Large intestine (tissue), 3 donors: ENCODE measurements around the gene MAN2B1. TPM values are rescaled to one million over a fixed set of nuclear protein-coding genes. Genes with fewer than 3 reads are reported as not detected.
"Not testable (repeated sequence)": the region's sequence is repeated elsewhere in the genome, so short reads cannot be mapped to it uniquely, and the experiment has no call there.

Experiments used
- DNase-seq, 2 donors: peaks; one replicate each; pipeline versions ENCODE4 v3.0.0 to v3.0.0-alpha.2; 2013
- H3K27ac ChIP-seq: one replicate; pipeline ENCODE4 v1.5.1; 2013; ENCODE audit warnings: low read length
- H3K27me3 ChIP-seq: 2 replicates; pipeline ENCODE4 v1.6.1; 2013; ENCODE audit warnings: low read length; ENCODE audit not compliant: control insufficient read depth, insufficient read depth
- H3K36me3 ChIP-seq: 2 replicates; pipeline ENCODE4 v1.6.1; 2013; ENCODE audit warnings: low read length; ENCODE audit not compliant: control insufficient read depth, insufficient read depth
- H3K4me1 ChIP-seq: one replicate; pipeline ENCODE4 v1.6.1; 2013; ENCODE audit warnings: low read length; ENCODE audit not compliant: control insufficient read depth, insufficient read depth
- H3K4me3 ChIP-seq: one replicate; pipeline ENCODE4 v1.5.1; 2013; ENCODE audit warnings: low read length
- H3K9me3 ChIP-seq: one replicate; pipeline ENCODE4 v1.6.1; 2013; ENCODE audit warnings: mild to moderate bottlenecking, low read depth, low read length, moderate library complexity; ENCODE audit not compliant: control insufficient read depth
- WGBS: methylation state at CpG from one replicate; pipeline ENCODE4 v1.1.5; 2013; ENCODE audit warnings: low lambda C conversion rate; ENCODE audit not compliant: insufficient coverage; 5-methylcytosine and 5-hydroxymethylcytosine counted together
- polyA plus RNA-seq: library from polyadenylated mRNA; unstranded; fragments of 120-200 nt; gene quantifications from one replicate; pipeline ENCODE4 v1.2.1, GENCODE V29; 2013

The MAN2B1 gene
- polyA plus RNA-seq, 1 donor = 51.5 TPM

GRCh38 chr19:12646551-12646950, 20.0 kb downstream of the MAN2B1 start:
- no peaks in the 10 kb centered on the region for H3K9me3 ChIP-seq
- no peaks in the 10 kb centered on the region for H3K36me3 ChIP-seq
- no peaks in the 10 kb centered on the region for H3K27me3 ChIP-seq
- H3K4me3 ChIP-seq = no peak overlapping the region
- no peak overlapping the region for H3K27ac ChIP-seq
- peaks cover 11% of the 10 kb centered on the region for H3K4me1 ChIP-seq
- WGBS = no CpG with 5 or more reads among the region's 10 CpGs
- DNase-seq = no peak

- H3K27ac ChIP-seq, H3K9me3 ChIP-seq, H3K36me3 ChIP-seq, DNase-seq, H3K4me3 ChIP-seq, H3K27me3 ChIP-seq: not testable (repeated sequence)
- H3K4me1 ChIP-seq = peaks cover 14% of the 10 kb centered on the region
- WGBS = no CpG with 5 or more reads among the region's 14 CpGs
Measured at GRCh38 chr19:12643716-12644115, 22.8 kb downstream of the MAN2B1 start.

- Histone ChIP-seq H3K4me1 (peaks cover 10% of the 10 kb centered on the region), H3K4me3 (no peak overlapping the region), H3K9me3 (no peaks in the 10 kb centered on the region), H3K27me3 (no peaks in the 10 kb centered on the region), H3K27ac (no peak overlapping the region), H3K36me3 (no peaks in the 10 kb centered on the region)
- DNase-seq = no peak
- no CpG with 5 or more reads among the region's 26 CpGs for WGBS
Measured at GRCh38 chr19:12642506-12642905, 24.0 kb downstream of the MAN2B1 start.

- Histone ChIP-seq H3K36me3 (no peaks in the 10 kb centered on the region), H3K27me3 (no peaks in the 10 kb centered on the region), H3K27ac (no peak overlapping the region), H3K4me3 (no peak overlapping the region), H3K9me3 (no peaks in the 10 kb centered on the region), H3K4me1 (peaks cover 3% of the 10 kb centered on the region)
- WGBS = no CpG with 5 or more reads among the region's 13 CpGs
- DNase-seq = no peak
Measured at GRCh38 chr19:12641456-12641855, 25.1 kb downstream of the MAN2B1 start.

GRCh38 chr19:12639901-12640613, 26.5 kb downstream of the MAN2B1 start:
- H3K27me3 ChIP-seq = no peaks in the 10 kb centered on the region
- H3K4me1 ChIP-seq = peaks cover 3% of the 10 kb centered on the region
- no peak overlapping the region for H3K4me3 ChIP-seq
- no peaks in the 10 kb centered on the region for H3K9me3 ChIP-seq
- WGBS = no CpG with 5 or more reads among the region's 39 CpGs
- H3K27ac ChIP-seq = no peak overlapping the region
- peak; percentile 71 to 77 for DNase-seq
- no peaks in the 10 kb centered on the region for H3K36me3 ChIP-seq

- peaks cover 3% of the 10 kb centered on the region for H3K4me1 ChIP-seq
- no peak overlapping the region for H3K27ac ChIP-seq
- no peaks in the 10 kb centered on the region for H3K36me3 ChIP-seq
- H3K9me3 ChIP-seq = no peaks in the 10 kb centered on the region
- no peak overlapping the region for H3K4me3 ChIP-seq
- no peaks in the 10 kb centered on the region for H3K27me3 ChIP-seq
- no peak for DNase-seq
- 100% methylated on average over 1 of the region's 22 CpGs for WGBS
Measured at GRCh38 chr19:12638611-12639182, 27.8 kb downstream of the MAN2B1 start.

- WGBS = no CpG with 5 or more reads among the region's 13 CpGs
- H3K27me3 ChIP-seq = no peaks in the 10 kb centered on the region
- peaks cover 3% of the 10 kb centered on the region for H3K36me3 ChIP-seq
- H3K27ac ChIP-seq = no peak overlapping the region
- H3K4me3 ChIP-seq = no peak overlapping the region
- H3K4me1 ChIP-seq = peaks cover 3% of the 10 kb centered on the region
- H3K9me3 ChIP-seq = no peaks in the 10 kb centered on the region
- no peak for DNase-seq
Measured at GRCh38 chr19:12636631-12637030, 29.9 kb downstream of the MAN2B1 start.

GRCh38 chr19:12629215-12629614, 37.3 kb downstream of the MAN2B1 start:
- Histone ChIP-seq H3K4me1 (no peaks in the 10 kb centered on the region), H3K27me3 (no peaks in the 10 kb centered on the region), H3K27ac (no peak overlapping the region), H3K36me3 (peaks cover 57% of the 10 kb centered on the region), H3K9me3 (peaks cover 35% of the 10 kb centered on the region), H3K4me3 (no peak overlapping the region)
- DNase-seq = no peak
- 100% methylated on average over 1 of the region's 7 CpGs for WGBS

- H3K36me3 ChIP-seq = peaks cover 58% of the 10 kb centered on the region
- H3K4me3 ChIP-seq = no peak overlapping the region
- 89% methylated on average over 10 of the region's 17 CpGs for WGBS
- no peak overlapping the region for H3K27ac ChIP-seq
- H3K4me1 ChIP-seq = no peaks in the 10 kb centered on the region
- H3K9me3 ChIP-seq = peaks cover 35% of the 10 kb centered on the region
- DNase-seq = peak in 1 of 2 donors; percentile 20
- H3K27me3 ChIP-seq = no peaks in the 10 kb centered on the region
Measured at GRCh38 chr19:12628040-12629022, 38.2 kb downstream of the MAN2B1 start.

GRCh38 chr19:12626958-12627357, 39.6 kb downstream of the MAN2B1 start:
- no peak for DNase-seq
- H3K4me1 ChIP-seq = no peaks in the 10 kb centered on the region
- H3K4me3 ChIP-seq = no peak overlapping the region
- no peaks in the 10 kb centered on the region for H3K27me3 ChIP-seq
- WGBS = 100% methylated on average over 1 of the region's 8 CpGs
- H3K36me3 ChIP-seq = peaks cover 56% of the 10 kb centered on the region
- no peak overlapping the region for H3K27ac ChIP-seq
- H3K9me3 ChIP-seq = peaks cover 42% of the 10 kb centered on the region
